HG03196 (cell line): ENCODE data around the gene B4GALT6.
A peak's percentile ranks its signal among the peaks of the same experiment; 100 is the strongest.

Source experiments
- ATAC-seq: cut with Tn5 transposase; IDR thresholded peaks from one replicate; pipeline ENCODE4 v1.9.1; 2021; ENCODE audit not compliant: unreplicated experiment

The B4GALT6 gene

DNA sequence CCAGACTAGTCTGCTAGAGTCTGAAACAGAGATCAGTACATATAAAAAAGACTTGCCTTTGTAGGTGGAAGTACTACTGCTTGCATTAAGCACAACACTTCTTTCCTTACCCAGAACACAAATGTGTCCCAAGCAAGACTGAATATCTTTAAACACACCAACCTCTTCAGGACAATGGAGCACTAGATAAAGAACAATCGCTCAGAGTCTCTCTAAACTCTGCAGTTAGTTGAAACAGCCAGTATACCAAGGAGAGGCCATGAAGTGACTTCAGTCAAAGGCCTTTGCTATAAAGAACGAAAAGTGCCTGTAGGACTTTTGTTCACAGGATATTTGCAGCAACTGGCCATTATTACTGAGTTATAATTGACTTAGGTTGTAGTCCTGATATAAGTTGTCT is 9.9 kb upstream of the B4GALT6 start:
- no peak for ATAC-seq

DNA sequence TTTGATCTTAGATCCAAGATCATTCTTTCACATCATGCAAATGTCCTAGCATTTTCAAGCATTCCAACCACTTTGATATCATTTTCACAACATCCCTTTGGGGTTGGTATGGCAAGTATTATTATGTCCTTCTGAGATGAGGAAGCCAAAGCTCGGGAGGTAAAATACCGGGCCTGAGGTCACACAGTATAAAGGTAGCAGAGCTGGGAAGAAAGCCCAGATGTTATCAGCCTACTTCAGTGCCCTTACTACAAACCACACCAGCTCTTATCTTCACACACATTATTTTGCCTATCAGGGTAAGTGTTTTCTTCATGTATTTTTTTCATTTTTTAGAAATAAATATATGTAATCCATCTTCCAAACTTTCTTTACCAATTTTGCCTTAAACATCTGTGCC is 4.2 kb upstream of the B4GALT6 start:
- ATAC-seq: no peak

- no peak for ATAC-seq
Observed at GRCh38 chr18:31686986-31687928, 2.9 kb upstream of the B4GALT6 start.

DNA sequence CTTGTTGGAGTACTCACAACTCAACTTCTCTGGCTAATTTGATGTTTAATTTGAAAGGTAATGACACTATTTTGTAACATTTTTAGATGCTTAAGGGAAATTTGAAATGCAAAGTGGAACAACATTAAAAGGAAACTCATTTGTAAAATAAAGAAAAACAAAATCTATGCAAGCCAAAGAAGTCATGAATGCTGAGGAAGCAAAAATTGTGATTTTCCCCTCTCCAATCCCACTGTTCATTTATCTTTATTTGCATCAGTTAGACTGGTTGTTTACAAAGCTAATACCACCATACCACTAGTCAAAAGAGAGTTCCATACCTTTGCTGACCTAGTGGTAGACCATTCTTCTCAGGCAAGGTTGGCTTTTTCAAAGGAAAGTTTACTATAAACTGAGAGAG is 2.2 kb upstream of the B4GALT6 start:
- ATAC-seq: no peak

- ATAC-seq: peak; percentile 75
Observed at GRCh38 chr18:31685097-31686082, 1.0 kb upstream of the B4GALT6 start.

- ATAC-seq: no peak
Observed at GRCh38 chr18:31683968-31684278, 458 bp downstream of the B4GALT6 start.

DNA sequence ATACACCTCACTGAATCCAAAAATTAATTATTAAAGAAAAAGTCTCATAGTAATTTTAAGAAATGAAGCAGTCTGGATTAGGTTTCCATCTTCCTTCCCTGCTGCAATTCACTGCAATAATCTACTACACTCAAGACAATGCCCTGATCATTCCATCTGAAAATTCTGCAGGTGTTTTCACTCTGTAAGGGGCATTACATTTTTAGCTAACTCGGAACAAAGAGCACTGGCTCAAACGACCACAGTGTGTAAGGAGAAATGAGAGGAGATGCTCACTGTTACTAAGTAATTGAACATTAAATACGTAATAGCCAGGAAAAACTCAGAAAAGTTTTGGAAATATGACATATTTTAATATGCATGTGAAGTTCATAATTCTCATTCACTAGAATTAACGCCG is 1.3 kb downstream of the B4GALT6 start:
- no peak for ATAC-seq

- ATAC-seq: no peak
Observed at GRCh38 chr18:31680831-31681568, 3.4 kb downstream of the B4GALT6 start.

DNA sequence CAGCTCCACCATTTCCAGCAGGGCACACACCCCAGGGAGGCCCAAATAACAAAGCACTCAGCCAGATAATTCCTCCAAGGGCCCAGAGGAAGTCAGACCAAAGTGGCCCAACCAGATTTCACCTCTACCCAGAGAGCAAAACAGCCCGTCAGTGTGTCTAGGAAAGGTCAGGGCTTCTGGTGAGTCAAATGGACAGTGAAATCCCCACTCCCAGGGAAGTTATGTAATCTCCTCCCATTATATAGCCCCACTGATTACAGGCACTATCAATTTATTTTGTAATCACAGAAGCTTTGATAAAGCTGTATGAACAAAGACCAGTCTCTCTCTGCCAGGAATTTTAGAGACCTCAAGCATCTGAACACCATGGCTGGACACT is 4.0 kb downstream of the B4GALT6 start:
- ATAC-seq: no peak

- no peak for ATAC-seq
Observed at GRCh38 chr18:31679791-31680432, 4.5 kb downstream of the B4GALT6 start.

GRCh38 chr18:31679133-31679742 is 5.1 kb downstream of the B4GALT6 start:
- no peak for ATAC-seq

DNA sequence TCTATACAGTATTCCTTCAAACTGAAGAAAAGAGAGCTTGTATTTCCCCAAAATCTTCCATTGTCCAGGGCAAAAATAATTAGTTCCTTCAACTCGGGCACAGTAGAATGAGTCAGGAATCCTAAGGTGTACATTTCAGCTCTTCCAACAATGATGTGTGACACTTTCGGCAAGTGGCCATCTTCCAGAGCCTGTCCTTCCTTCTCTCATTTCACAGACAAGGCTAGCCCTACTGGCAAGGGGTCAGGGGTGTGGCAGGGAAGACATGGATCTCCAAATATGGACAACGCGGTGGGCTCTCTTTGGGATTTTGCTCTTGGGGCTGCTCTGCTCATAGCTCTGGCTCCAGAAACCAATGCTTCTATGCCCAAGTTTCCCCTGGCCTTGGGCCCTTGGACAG is 6.0 kb downstream of the B4GALT6 start:
- ATAC-seq: no peak

GRCh38 chr18:31677592-31677991 is 6.8 kb downstream of the B4GALT6 start:
- ATAC-seq: no peak

DNA sequence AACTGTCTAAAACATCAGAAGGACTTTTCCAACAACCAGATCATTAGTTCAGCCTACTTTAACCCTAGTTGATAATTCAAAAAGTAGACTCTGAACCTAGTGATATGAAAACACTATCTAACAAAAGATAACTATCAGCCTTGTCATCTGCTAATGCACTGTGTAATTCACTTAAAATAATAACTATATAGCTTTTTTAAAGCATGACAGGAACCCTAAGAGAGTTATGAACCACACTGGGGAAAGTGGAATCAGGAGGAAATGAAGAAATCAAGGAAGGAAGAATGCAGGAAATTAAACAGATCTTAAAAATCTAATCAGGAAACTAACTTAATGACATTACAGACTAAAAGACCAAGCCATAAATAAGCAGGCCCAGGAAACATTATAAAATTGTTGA is 9.0 kb downstream of the B4GALT6 start:
- ATAC-seq: no peak

DNA sequence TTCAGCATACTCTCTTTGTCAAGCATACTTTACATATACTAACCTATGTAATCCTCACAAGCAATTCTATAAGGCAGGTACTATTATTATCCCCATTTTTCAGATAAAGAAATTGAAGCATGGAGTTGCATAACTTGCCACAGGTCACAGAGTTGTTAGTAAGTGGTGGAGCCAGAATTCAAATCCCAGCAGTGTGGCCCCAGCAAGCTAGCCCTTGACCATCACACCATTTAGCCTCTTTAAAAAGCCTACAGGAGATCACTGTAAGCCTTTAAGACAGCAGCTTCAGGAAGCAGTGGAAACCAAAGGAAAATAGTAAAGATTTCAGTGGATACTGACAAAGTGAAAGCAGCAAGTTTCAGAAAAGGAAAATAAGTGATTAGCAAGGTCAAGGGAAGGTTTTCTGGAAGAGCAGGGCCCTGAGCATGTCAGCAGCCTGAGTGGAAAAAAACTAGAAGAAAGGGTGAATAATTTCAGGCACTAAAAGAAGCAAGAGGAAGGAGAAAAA is 11.7 kb downstream of the B4GALT6 start:
- ATAC-seq: no peak

DNA sequence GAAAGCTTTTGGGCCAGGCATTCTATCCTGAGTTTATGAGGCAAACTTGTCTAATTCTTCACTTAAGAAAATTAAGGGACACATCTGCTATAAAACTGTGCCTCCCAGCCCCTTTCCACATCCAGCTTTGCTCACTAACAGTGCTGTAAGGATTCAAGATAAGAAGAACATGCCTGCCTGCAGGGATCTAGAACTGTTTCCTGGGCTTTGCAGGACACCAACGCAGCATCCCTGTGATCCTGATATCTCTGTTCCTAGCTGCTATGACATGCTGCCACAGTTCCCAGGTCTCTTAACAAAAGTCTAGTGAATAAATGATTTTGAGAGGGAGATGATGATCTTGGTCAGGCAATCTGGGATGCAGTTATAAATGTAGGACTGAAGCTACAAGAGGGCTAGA is 12.4 kb downstream of the B4GALT6 start:
- no peak for ATAC-seq

GRCh38 chr18:31669541-31669940 is 14.8 kb downstream of the B4GALT6 start:
- no peak for ATAC-seq

- no peak for ATAC-seq
Observed at GRCh38 chr18:31667185-31667584, 17.2 kb downstream of the B4GALT6 start.

- no peak for ATAC-seq
Observed at GRCh38 chr18:31666055-31666454, 18.3 kb downstream of the B4GALT6 start.

GRCh38 chr18:31664101-31664500 is 20.3 kb downstream of the B4GALT6 start:
- ATAC-seq: no peak
